GM12878 (cell line): ENCODE data around the gene USP2. TPM values are rescaled to one million over a fixed set of nuclear protein-coding genes. Genes with fewer than 3 reads are reported as not detected.

Source experiments
- ATAC-seq: fragments of 200-7000 bp; cut with Tn5 transposase; 3 replicates; pipeline ENCODE4 v1.9.1; 2020; ENCODE audit warnings: mild to moderate bottlenecking, moderate library complexity
- BruUV-seq: library from RNA; stranded (reverse); fragments of 400-500 nt; replicated peaks from 2 replicates; lab custom pipeline; 2021; lab: Mats Ljungman, UMichigan
- CTCF ChIA-PET: fragments of 300-600 bp; sonication (Branson Sonifier 250); formaldehyde crosslinking; extraction: SDS; loops from one replicate; lab custom pipeline; 2021; ENCODE audit warnings: inconsistent platforms; lab: Yijun Ruan, JAX
- POLR2A ChIA-PET: fragments of 350-600 bp; formaldehyde crosslinking; extraction: SDS; loops from one replicate; lab custom pipeline; 2021; ENCODE audit warnings: inconsistent platforms; lab: Charles Lee
- RAD21 ChIA-PET: fragments of 300-600 bp; sonication (Branson Sonifier 250); formaldehyde crosslinking; loops from one replicate; lab custom pipeline; 2023; ENCODE audit warnings: antibody characterized with exemption; ENCODE audit not compliant: unreplicated experiment; lab: Charles Lee
- SMC1A ChIA-PET: fragments of 300-600 bp; sonication (Branson Sonifier 250); formaldehyde crosslinking; loops from one replicate; lab custom pipeline; 2023; ENCODE audit not compliant: unreplicated experiment, uncharacterized antibody; lab: Charles Lee
- DNase-seq: peaks from one replicate; pipeline ENCODE4 v3.0.0-alpha.2; 2011; ENCODE audit warnings: low read depth, low spot score
- FAIRE-seq: peaks from 3 replicates; lab custom pipeline; 2011; peaks lifted over from hg19 to GRCh38; lab: Jason Lieb, UNC
- H2AFZ ChIP-seq: 2 replicates; pipeline ENCODE4 v1.6.0; 2011; ENCODE audit warnings: low read depth, low read length, control low read depth; ENCODE audit not compliant: control insufficient read depth
- H3K27ac ChIP-seq: 2 replicates; pipeline ENCODE4 v1.5.1; 2011; ENCODE audit warnings: control low read depth; ENCODE audit not compliant: control insufficient read depth, insufficient read depth
- H3K27me3 ChIP-seq, 2 experiments: replicated peaks in 1 of 2; 2 replicates each; pipeline versions ENCODE4 v1.6.0 to v1.6.1; 2011; ENCODE audit warnings: low read length in 1 of 2; ENCODE audit not compliant: control insufficient read depth in 2 of 2, insufficient read depth in 2 of 2
- H3K36me3 ChIP-seq, 2 experiments: 2 replicates each; pipeline ENCODE4 v1.5.1; 2011; ENCODE audit warnings: low read length in 1 of 2; ENCODE audit not compliant: control insufficient read depth in 2 of 2, insufficient read depth in 2 of 2
- H3K4me1 ChIP-seq: 2 replicates; pipeline ENCODE4 v1.6.1; 2011; ENCODE audit warnings: mild to moderate bottlenecking, low read length, moderate library complexity, mixed read lengths; ENCODE audit not compliant: control insufficient read depth, insufficient read depth
- H3K4me2 ChIP-seq: 2 replicates; pipeline ENCODE4 v1.6.0; 2011; ENCODE audit warnings: control low read depth; ENCODE audit not compliant: control insufficient read depth, insufficient read depth
- H3K4me3 ChIP-seq: fragments of 200-600 bp; sonication (generic); 2 replicates; pipeline ENCODE4 v1.5.1; 2016
- H3K79me2 ChIP-seq: 2 replicates; pipeline ENCODE4 v1.6.0; 2011; ENCODE audit warnings: low read length; ENCODE audit not compliant: control insufficient read depth, insufficient read depth
- H3K9ac ChIP-seq: 2 replicates; pipeline ENCODE4 v1.8.0; 2011; ENCODE audit warnings: low read length, control low read depth, mixed read lengths; ENCODE audit not compliant: control insufficient read depth, insufficient read depth
- H3K9me3 ChIP-seq: replicated peaks from 3 replicates; pipeline ENCODE4 v1.5.1; 2011; ENCODE audit warnings: mild to moderate bottlenecking, low read length; ENCODE audit not compliant: control insufficient read depth, insufficient read depth
- H4K20me1 ChIP-seq: 2 replicates; pipeline ENCODE4 v1.6.0; 2011; ENCODE audit not compliant: control insufficient read depth, insufficient read depth
- BMI1 ChIP-seq: fragments of 450-650 bp; IDR thresholded peaks from 2 replicates; pipeline ENCODE4 v1.6.1; 2016; ENCODE audit warnings: mild to moderate bottlenecking, moderate library complexity, borderline replicate concordance
- CBX3 ChIP-seq: fragments of 200-600 bp; sonication (generic); IDR thresholded peaks from 2 replicates; pipeline ENCODE4 v1.6.1; 2016; ENCODE audit warnings: low read depth, borderline replicate concordance
- CEBPB ChIP-seq, 2 experiments: fragments of 150-350 bp in 1 of 2; IDR thresholded peaks; 2 replicates each; pipeline ENCODE4 v1.6.1; 2012 to 2014; ENCODE audit warnings: low read depth in 2 of 2, low read length in 2 of 2, borderline replicate concordance in 1 of 2, inconsistent platforms in 1 of 2
- DPF2 ChIP-seq: fragments of 450-650 bp; IDR thresholded peaks from 2 replicates; pipeline ENCODE4 v1.6.1; 2017; ENCODE audit warnings: mild to moderate bottlenecking
- EED ChIP-seq: sonication (generic); IDR thresholded peaks from 2 replicates; pipeline ENCODE4 v1.6.1; 2016; ENCODE audit warnings: antibody characterized with exemption, low read depth
- MEF2A ChIP-seq: IDR thresholded peaks from 2 replicates; pipeline ENCODE4 v1.6.1; 2011; ENCODE audit warnings: low read depth, mild to moderate bottlenecking, low read length, moderate library complexity; ENCODE audit not compliant: insufficient read depth
- PKNOX1 ChIP-seq: fragments of 450-650 bp; IDR thresholded peaks from 2 replicates; pipeline ENCODE4 v1.6.1; 2016; ENCODE audit warnings: mild to moderate bottlenecking
- POLR2AphosphoS5 ChIP-seq: IDR thresholded peaks from 2 replicates; pipeline ENCODE4 v1.6.1; 2011; ENCODE audit warnings: mild to moderate bottlenecking, low read length, inconsistent platforms
- SPI1 ChIP-seq: IDR thresholded peaks from 2 replicates; pipeline ENCODE4 v1.6.1; 2011; ENCODE audit warnings: low read depth, mild to moderate bottlenecking, low read length, moderate library complexity, borderline replicate concordance; ENCODE audit not compliant: insufficient read depth
- TAF1 ChIP-seq: IDR thresholded peaks from 2 replicates; pipeline ENCODE4 v1.6.1; 2011; ENCODE audit warnings: mild to moderate bottlenecking, low read depth, low read length, borderline replicate concordance
- TCF3 ChIP-seq: IDR thresholded peaks from 2 replicates; pipeline ENCODE4 v1.6.1; 2012; ENCODE audit warnings: low read depth, mild to moderate bottlenecking, low read length, borderline replicate concordance; ENCODE audit not compliant: insufficient read depth
- YY1 ChIP-seq: IDR thresholded peaks from 2 replicates; pipeline ENCODE4 v1.6.1; 2011; ENCODE audit warnings: low read depth, mild to moderate bottlenecking, low read length
- WGBS: methylation state at CpG from one replicate; pipeline ENCODE4 v1.1.6; 2016; ENCODE audit warnings: low lambda C conversion rate; ENCODE audit not compliant: insufficient replicate concordance, insufficient coverage; ENCODE audit errors: missing lambda C conversion rate; 5-methylcytosine and 5-hydroxymethylcytosine counted together
- in situ Hi-C: fragments of 300-500 bp; cut with MboI; formaldehyde crosslinking; loops from 9 replicates; pipeline ENCODE4 v1.14.3; 2018; ENCODE audit warnings: mixed read lengths
- intact Hi-C: fragments of 100-400 bp; cut with micrococcal nuclease; formaldehyde crosslinking; loops from one replicate; pipeline ENCODE4 v1.14.2; 2022; ENCODE audit not compliant: unreplicated experiment
- polyA plus RNA-seq, 11 experiments: library from polyadenylated mRNA; depleted of rRNA in 4 of 11; unstranded in 6 of 11; stranded (reverse) in 5 of 11; fragments of >200 nt; fragmentation: Nextera tagmentation in 4 of 11; fragmentation: Illumina TruSeq in 1 of 11; extraction: Ambion mirVana in 4 of 11; extraction: Trizol in 1 of 11; gene quantifications; 1 replicate in 1 of 11; 2 replicates in 10 of 11; pipeline versions ENCODE4 v1.2.1 to v1.2.3, GENCODE V29; 2011 to 2016; ENCODE audit warnings: inconsistent platforms in 2 of 11, missing spikeins in 2 of 11, low read depth in 1 of 11
- total RNA-seq, 4 experiments: library from RNA; depleted of rRNA in 3 of 4; stranded (reverse); fragments of >200 nt in 3 of 4; fragmentation: Illumina TruSeq in 1 of 4; extraction: Trizol in 1 of 4; gene quantifications; 2 replicates each; pipeline versions ENCODE4 v1.2.1 to v1.2.3, GENCODE V29; 2013 to 2021

The USP2 gene
- total and polyA plus RNA-seq, 10 of the 15 experiments (the other 5 are each of a cell fraction or from before 2014, with no cell fraction given), result 0.03 to 0.13 (median 0.06) TPM; not detected in 4

DNA sequence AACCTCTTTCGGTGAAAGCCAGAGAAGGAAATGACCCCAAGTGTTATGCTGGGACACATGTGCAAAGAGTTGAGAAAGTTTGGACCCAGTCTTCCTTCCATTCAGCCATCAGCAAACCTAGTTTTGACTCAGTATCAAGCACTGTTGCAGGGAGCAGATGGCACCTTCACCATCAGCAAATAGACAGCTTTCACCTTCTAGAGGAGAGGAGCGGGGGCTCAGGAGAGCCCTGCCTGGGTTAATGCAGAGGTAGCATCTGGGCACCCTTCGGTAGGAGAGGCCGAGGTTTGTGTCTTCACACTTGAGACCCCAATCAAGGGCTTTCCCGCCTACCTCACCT, 18.8 kb downstream of the USP2 start:
- Histone ChIP-seq H3K9me3 (no peaks in the 10 kb centered on the region), H3K27ac (no peak overlapping the region), H3K27me3 (peaks cover 4 to 8% of the 10 kb centered on the region in 2 experiments; a peak in 3 of 4 replicates), H3K4me3 (no peak overlapping the region), H3K4me1 (peaks cover 7% of the 10 kb centered on the region), H3K36me3 (no peaks in the 10 kb centered on the region), H2AFZ (no peak overlapping the region), H3K9ac (no peak overlapping the region), H3K4me2 (no peak overlapping the region), H3K79me2 (no peaks in the 10 kb centered on the region), H4K20me1 (0 out of 2 replicates have a peak, but pooled peaks cover 2% of the 10 kb centered on the region)
- SMC1A ChIA-PET, result no interaction called here
- TF ChIP-seq TCF3 (no peak), DPF2 (no peak), TAF1 (no peak), CBX3 (no peak), BMI1 (no peak), PKNOX1 (no peak), POLR2AphosphoS5 (no peak), SPI1 (no peak), CEBPB (IDR thresholded peaks at IDR 0.05; ENCODE audit: borderline replicate concordance in 1 of 2, low read depth in 2 of 2, low read length in 2 of 2) (no peak), MEF2A (no peak), YY1 (no peak), EED (no peak)
- BruUV-seq, result no TSS peak
- RAD21 ChIA-PET, result interaction anchor here (2.1 to 2.2 kb wide), 2 partner anchors 13 to 112 kb away, joined by 5 to 16 read pairs; no protein-coding TSS in a partner anchor
- CTCF ChIA-PET, result interaction anchor here (3.0 kb wide), 2 partner anchors 11 to 112 kb away, joined by 17 to 25 read pairs; no protein-coding TSS in a partner anchor
- in situ Hi-C loops, result no loop called here
- FAIRE-seq (no peak), DNase-seq (no peak), ATAC-seq (no peak)
- intact Hi-C loops, result no loop called here
- POLR2A ChIA-PET, result no interaction called here
- 30% methylated on average over 5 of the region's 5 CpGs for WGBS
